HG03342 (cell line): ENCODE measurements around the gene LPP.
"Not testable (repeated sequence)": the region's sequence is repeated elsewhere in the genome, so short reads cannot be mapped to it uniquely, and the experiment has no call there.

Source experiments
- ATAC-seq: cut with Tn5 transposase; IDR thresholded peaks from one replicate; pipeline ENCODE4 v1.9.1; 2021; ENCODE audit warnings: mild to moderate bottlenecking, moderate library complexity; ENCODE audit not compliant: unreplicated experiment

Gene LPP

DNA sequence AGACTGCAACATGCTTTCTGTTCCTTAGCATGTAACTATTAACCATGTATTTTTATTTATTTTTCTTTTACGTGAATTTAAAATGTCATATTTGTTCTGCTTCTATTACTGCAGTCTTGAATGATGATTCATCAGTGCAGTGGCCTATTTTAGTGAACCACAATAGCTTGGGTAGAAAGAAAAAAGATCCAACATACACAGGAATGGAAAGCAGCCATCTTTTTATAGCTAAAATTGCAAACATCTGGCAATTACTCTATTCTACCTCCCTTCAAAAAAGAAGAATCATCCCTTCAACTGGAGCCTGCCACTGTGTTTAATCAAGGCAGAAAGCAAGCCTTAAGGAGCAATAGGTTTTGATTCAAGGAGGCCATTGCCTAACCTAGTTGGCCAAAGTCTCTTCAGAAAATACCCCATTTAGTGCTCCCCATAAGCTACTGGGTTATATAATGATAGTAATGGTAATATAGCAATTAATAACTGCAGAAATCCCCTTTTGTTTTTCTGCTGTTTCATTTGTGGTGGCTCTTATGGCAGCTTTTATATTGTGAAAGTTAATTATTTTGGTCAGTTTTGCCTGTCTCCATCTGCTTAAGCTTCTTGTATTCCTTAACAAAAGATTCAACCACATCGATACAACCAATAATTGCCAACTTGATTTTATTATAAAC is 267.3 kb downstream of the LPP start:
- peak; percentile 41 for ATAC-seq

- ATAC-seq: peak; percentile 99
Observed at GRCh38 chr3:188421836-188422540, 268.0 kb downstream of the LPP start.

DNA sequence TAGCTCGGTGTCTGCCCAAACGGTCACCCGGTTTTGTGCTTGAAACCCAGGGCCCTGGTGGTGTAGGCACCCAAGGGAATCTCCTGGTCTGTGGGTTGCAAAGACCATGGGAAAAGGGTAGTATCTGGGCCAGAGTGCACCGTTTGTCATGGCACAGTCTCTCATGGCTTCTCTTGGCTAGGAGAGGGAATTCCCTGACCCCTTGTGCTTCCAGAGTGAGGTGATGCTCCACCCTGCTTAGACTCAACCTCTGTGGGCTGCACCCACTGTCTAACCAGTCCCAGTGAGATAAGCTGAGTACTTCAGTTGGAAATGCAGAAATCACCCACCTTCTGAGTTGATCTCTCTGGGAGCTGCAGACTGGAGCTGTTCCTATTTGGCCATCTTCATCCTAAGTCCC is 274.0 kb downstream of the LPP start:
- ATAC-seq: not testable (repeated sequence)

DNA sequence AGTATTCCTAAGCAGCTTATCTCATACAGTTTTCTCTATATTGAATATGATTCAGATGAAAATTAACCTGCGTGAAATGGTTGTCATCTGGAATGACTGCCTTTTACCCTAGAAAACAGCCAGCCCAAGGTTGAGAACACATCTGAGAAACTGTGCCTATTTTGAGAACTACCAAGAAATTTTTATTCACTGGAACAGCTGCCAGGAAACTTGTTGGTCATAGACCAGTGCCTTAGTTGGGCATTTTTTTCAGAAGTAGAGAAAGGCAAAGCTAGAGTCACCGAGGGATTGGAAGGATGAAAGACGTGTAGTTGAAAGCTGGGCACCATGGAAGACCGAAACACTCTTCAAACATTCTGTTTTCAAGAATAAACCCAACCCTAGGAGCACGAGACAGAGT is 277.1 kb downstream of the LPP start:
- ATAC-seq: no peak

GRCh38 chr3:188431553-188431952 is 277.6 kb downstream of the LPP start:
- no peak for ATAC-seq

- peak; percentile 66 for ATAC-seq
Observed at GRCh38 chr3:188432802-188433520, 279.0 kb downstream of the LPP start.

GRCh38 chr3:188433521-188434150 is 279.7 kb downstream of the LPP start:
- no peak for ATAC-seq

DNA sequence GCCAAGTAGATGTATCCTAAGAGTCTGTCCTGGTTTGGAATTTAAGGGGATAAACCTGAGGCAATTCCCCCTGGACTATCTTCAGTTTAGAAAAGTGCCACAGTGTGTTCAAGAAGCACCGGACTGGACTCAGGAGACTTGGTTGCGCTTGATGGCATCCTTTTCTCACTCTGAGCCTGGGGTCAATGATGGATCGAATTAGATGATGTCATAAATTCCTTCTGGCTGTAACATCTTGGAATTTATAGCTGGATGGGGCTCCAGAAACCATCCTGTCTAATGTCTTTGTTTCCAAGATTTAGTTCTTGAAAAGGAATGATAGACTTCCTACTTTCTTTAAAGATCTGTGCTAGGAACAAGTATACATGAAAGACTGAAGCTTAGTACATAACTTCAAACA is 280.6 kb downstream of the LPP start:
- no peak for ATAC-seq

GRCh38 chr3:188435266-188435665 is 281.3 kb downstream of the LPP start:
- ATAC-seq: no peak

DNA sequence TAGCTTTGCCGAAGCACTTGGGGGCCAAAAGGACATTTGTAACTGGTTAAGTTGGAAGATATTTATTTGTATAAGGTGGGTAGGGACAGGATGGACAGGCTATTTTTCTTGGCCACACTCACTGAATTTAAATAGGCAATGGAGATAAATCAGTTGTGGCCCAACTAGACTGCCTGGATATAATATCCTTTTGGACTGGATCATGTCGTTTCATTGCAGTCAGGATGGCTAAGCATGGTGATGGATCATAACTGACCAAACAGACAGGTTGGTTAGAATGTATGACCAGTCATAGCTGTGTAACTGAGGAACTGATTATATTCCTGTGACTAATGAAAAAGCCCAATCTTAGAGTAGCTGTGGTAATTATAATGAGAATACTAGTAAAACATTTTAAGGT is 284.0 kb downstream of the LPP start:
- no peak for ATAC-seq

DNA sequence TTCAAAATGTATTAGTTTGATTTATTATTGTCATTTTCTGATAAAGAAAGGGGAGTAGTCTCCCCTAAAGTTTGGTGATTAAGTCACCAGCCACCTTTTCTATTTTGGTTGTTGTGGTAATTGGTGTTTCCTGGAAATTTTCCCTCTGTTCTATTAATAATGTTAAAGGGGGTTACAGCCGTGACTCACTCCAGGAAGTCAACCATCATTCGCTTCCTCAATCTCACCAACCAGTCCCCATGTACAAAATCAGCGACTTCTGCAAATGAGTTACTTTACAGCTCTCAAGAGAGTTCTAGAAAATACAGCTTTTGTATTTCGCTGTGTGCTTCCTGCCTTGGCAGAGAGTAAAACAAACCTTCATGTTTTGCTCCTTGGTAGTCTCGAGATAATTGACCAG is 285.1 kb downstream of the LPP start:
- ATAC-seq: peak; percentile 94

- ATAC-seq: no peak
Observed at GRCh38 chr3:188440340-188440972, 286.5 kb downstream of the LPP start.

GRCh38 chr3:188442430-188442829 is 288.5 kb downstream of the LPP start:
- ATAC-seq: no peak

DNA sequence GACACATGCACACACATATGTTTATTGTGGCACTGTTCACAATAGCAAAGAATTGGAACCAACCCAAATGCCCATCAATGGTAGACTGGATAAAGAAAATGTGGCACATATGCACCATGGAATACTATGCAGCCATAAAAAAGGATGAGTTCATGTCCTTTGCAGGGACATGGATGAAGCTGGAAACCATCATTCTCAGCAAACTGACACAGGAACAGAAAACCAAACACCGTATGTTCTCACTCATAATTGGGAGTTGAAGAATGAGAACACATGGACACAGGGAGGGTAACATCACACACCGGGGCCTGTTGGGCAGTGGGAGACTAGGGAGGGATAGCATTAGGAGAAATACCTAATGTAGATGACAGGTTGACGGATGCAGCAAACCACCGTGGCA is 291.2 kb downstream of the LPP start:
- not testable (repeated sequence) for ATAC-seq

- ATAC-seq: peak; percentile 81
Observed at GRCh38 chr3:188446014-188446413, 292.1 kb downstream of the LPP start.

DNA sequence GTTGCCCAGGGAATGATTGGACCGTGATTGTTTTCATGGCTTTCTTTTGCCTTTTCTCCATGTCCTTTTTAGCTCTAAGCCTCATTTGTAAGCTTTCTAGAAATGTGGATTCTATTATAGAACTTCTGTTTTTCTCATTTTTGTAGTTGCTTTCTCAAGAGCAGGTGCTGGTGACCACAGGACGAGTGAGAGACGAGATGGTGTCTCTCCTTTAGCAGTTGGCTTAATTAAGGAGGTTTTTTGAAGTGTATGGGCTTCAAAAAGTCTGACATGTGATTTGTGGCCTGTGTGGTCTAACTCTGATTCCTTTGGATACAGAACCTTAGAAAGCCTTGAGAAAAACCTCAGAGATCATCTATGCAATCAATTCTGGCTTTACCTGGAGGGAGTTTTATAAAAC is 292.8 kb downstream of the LPP start:
- peak; percentile 60 for ATAC-seq

DNA sequence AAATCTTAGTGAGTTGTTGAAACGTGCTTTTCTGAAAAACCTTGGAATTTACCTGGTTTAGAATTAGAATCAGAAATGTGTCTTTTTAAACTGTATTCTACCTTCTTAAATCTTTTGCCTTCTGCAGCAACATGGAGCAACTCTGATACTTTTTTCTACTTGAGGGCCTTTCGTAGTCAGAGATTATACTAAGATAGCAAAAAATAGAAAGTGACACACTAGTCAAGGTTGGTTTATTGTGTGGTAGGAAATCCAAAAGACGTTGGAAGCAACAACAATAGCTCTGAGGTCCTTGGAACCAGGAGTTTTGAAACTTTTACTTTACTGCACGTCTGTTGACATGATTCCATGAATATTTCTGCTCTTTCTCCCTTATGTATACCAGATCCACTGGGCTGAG is 294.9 kb downstream of the LPP start:
- ATAC-seq: no peak

DNA sequence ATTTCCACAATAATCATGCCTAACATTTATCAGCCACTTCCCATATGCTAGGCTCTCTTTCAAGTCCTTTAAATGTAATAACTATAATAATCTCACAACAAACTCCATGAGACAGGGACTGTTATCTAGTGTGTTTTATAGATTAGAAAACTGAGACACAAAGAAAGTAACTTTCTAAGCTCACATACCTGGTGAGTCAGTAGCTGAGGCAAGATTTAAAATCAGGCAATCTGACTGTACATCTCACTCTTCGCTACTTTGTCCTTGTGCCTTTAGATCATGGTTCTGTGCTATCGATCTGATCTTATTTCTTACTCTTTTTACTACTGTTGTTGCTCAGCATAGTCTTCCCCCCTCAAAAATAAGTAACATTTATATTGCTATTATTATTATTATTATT is 295.5 kb downstream of the LPP start:
- ATAC-seq: no peak

GRCh38 chr3:188452158-188452772 is 298.3 kb downstream of the LPP start:
- ATAC-seq: no peak
